ENCODE measurements around the gene GUCD1. TPM values are rescaled to one million over a fixed set of nuclear protein-coding genes. Genes with fewer than 3 reads are reported as not detected.

The GUCD1 gene
- total RNA-seq, 1 experiment from 2014 or later = 87.4 TPM

DNA sequence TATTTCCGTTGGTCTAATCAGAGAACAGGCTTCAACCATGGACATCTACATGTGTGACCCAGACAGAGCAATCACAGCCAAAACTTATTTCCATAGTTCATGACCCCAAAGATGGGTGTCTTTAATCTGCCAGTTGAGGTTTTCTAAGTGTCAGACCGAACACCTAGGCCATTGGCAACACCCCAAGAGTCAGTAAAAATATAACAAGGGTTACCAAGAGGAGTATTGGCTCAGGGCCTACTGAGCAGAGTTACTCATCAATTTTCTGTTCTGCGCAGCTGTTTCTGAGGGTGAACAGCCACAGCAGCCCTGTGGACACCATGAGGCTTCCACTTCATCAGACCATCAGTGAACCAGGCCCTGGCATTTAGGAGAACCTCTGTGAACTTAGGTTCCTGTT is 18.8 kb downstream of the GUCD1 start:
- no peak overlapping the region for H3K27ac Mint-ChIP-seq
- no peaks in the 10 kb centered on the region for H3K9me3 Mint-ChIP-seq

More for the DNA sequence above, 18.8 kb downstream of the GUCD1 start:
- no peak overlapping the region for H3K27ac ChIP-seq (ENCODE audit: insufficient read length, low read depth, low read length)
- no peaks in the 10 kb centered on the region for H3K79me1 ChIP-seq (ENCODE audit: insufficient read depth, low read depth, low read length, poor library complexity, severe bottlenecking)
- no peak overlapping the region for H2BK12ac ChIP-seq (ENCODE audit: insufficient read length, low read depth, low read length)
- no peaks in the 10 kb centered on the region for H3K27me3 ChIP-seq (ENCODE audit: insufficient read depth, low read length)
- Mint-ChIP-seq H3K4me3 (no peak overlapping the region), H3K36me3 (ENCODE audit: insufficient read depth in 1 of 3, low read depth in 3 of 3) (peaks cover 0 to 16% (median 12%) of the 10 kb centered on the region in 3 experiments; a peak in 5 of 7 replicates), H3K27me3 (ENCODE audit: low read depth) (no peaks in the 10 kb centered on the region; the same call in 1 of the 2 replicates), H3K4me1 (peaks cover 2 to 3% of the 10 kb centered on the region in 2 experiments; a peak in 1 of 4 replicates)
- H3K4me1 ChIP-seq (ENCODE audit: insufficient read depth, low read length) = no peaks in the 10 kb centered on the region
- H3K79me2 ChIP-seq (ENCODE audit: insufficient read depth, low read length) = no peaks in the 10 kb centered on the region
- H3K23me2 ChIP-seq (ENCODE audit: insufficient read length, low read depth, low read length, poor library complexity, severe bottlenecking) = no peaks in the 10 kb centered on the region
- H3K23ac ChIP-seq (ENCODE audit: insufficient read length, low read depth, low read length) = no peak overlapping the region
- H2AK5ac ChIP-seq (ENCODE audit: insufficient read length, low read length) = no peak overlapping the region
- H3K56ac ChIP-seq (ENCODE audit: insufficient read length, low read depth, low read length) = no peak overlapping the region
- no CpG with 5 or more reads among the region's 3 CpGs for WGBS (ENCODE audit: extremely low coverage, insufficient read length, low lambda C conversion rate)
- no peaks in the 10 kb centered on the region for H4K20me1 ChIP-seq (ENCODE audit: control insufficient read depth, insufficient read depth, insufficient read length)
- no peak overlapping the region for H4K8ac ChIP-seq (replicated peaks; ENCODE audit: insufficient read length, low read depth, low read length)
- H2BK15ac ChIP-seq (ENCODE audit: low read depth, low read length) = no peak overlapping the region
- no peak for DNase-seq
- H3K4ac ChIP-seq (ENCODE audit: low read depth, low read length) = no peak overlapping the region
- H3T11ph ChIP-seq (ENCODE audit: low read length) = no peak overlapping the region
- TF ChIP-seq, protein P1, sequence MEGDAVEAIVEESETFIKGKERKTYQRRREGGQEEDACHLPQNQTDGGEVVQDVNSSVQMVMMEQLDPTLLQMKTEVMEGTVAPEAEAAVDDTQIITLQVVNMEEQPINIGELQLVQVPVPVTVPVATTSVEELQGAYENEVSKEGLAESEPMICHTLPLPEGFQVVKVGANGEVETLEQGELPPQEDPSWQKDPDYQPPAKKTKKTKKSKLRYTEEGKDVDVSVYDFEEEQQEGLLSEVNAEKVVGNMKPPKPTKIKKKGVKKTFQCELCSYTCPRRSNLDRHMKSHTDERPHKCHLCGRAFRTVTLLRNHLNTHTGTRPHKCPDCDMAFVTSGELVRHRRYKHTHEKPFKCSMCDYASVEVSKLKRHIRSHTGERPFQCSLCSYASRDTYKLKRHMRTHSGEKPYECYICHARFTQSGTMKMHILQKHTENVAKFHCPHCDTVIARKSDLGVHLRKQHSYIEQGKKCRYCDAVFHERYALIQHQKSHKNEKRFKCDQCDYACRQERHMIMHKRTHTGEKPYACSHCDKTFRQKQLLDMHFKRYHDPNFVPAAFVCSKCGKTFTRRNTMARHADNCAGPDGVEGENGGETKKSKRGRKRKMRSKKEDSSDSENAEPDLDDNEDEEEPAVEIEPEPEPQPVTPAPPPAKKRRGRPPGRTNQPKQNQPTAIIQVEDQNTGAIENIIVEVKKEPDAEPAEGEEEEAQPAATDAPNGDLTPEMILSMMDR (conservative IDR thresholded peaks at IDR 0.05) = no peak
- H3K9ac ChIP-seq (ENCODE audit: extremely low read depth, insufficient read length, low read length) = no peak overlapping the region
- H2BK20ac ChIP-seq (ENCODE audit: low read depth, low read length, poor library complexity, severe bottlenecking) = no peak overlapping the region
- no peak overlapping the region for H3K14ac ChIP-seq (ENCODE audit: insufficient read depth, low read length)
- no peak overlapping the region for H3K18ac ChIP-seq (ENCODE audit: insufficient read length, low read depth, low read length)
- no peak overlapping the region for H4K5ac ChIP-seq (ENCODE audit: insufficient read length, low read depth, low read length)
- no peak overlapping the region for H2AFZ ChIP-seq (ENCODE audit: low read length)
- H2BK120ac ChIP-seq (ENCODE audit: low read depth, low read length, poor library complexity, severe bottlenecking) = no peak overlapping the region
- no peaks in the 10 kb centered on the region for H3K9me3 ChIP-seq (ENCODE audit: control insufficient read depth, low read depth, low read length)
- no peak overlapping the region for H3K4me2 ChIP-seq (ENCODE audit: insufficient read depth, insufficient read length, low read length)
- no peak overlapping the region for H4K91ac ChIP-seq (ENCODE audit: insufficient read length, low read depth, low read length)
- no peak overlapping the region for H2BK5ac ChIP-seq (ENCODE audit: insufficient read length, low read length)
